Measurements from ENCODE around the gene SLC4A5. TPM values are rescaled to one million over a fixed set of nuclear protein-coding genes. Genes with fewer than 3 reads are reported as not detected.

SLC4A5 gene
- total RNA-seq, 1 donor from 2014 or later: 4.4 TPM

DNA sequence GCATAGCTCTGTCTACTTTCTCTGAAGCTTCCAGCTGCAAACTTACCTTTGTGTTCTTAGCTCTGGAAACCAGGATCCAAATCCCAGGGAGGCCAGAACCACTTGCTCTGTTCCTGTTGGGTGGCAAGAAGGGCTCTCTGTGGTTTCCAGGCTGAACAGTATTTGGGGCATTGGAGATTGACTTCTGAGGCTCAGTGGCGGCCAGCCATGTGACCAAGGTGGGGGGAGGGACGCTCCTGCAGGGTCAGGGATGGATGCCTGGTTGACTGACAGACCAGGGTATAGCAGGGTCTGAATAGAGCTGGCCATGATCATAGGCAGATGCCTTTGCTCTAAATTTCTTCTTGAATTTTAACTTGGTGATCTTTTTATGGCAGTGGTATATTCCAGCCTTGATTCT lies 15.1 kb downstream of the SLC4A5 start:
- H3K27me3 ChIP-seq: no peaks in the 10 kb centered on the region
- H3K36me3 ChIP-seq: no peaks in the 10 kb centered on the region
- H3K27ac ChIP-seq: no peak overlapping the region
- no peak overlapping the region for H3K4me3 ChIP-seq
- no peaks in the 10 kb centered on the region for H3K4me1 ChIP-seq
- TF ChIP-seq CTCF (IDR thresholded peaks at IDR 0.05): no peak
- TF ChIP-seq POLR2A (IDR thresholded peaks at IDR 0.05): no peak
- no peak for DNase-seq (ENCODE audit: extremely low spot score in 2 of 2)
- H3K9me3 ChIP-seq: no peaks in the 10 kb centered on the region
- intact Hi-C loops (cut with DNase I): no loop called here

- Histone ChIP-seq H3K4me1 (no peaks in the 10 kb centered on the region), H3K27me3 (no peaks in the 10 kb centered on the region), H3K27ac (no peak overlapping the region), H3K36me3 (no peaks in the 10 kb centered on the region), H3K4me3 (no peak overlapping the region), H3K9me3 (no peaks in the 10 kb centered on the region)
- no peak for TF ChIP-seq POLR2A (IDR thresholded peaks at IDR 0.05)
- no peak for TF ChIP-seq CTCF (IDR thresholded peaks at IDR 0.05)
- no peak for TF ChIP-seq POLR2AphosphoS5 (IDR thresholded peaks at IDR 0.05; ENCODE audit: insufficient read depth in 1 of 2, low read depth in 1 of 2)
- intact Hi-C loops (cut with DNase I): no loop called here
- DNase-seq (ENCODE audit: extremely low spot score in 2 of 2): no peak
Observed at GRCh38 chr2:74327627-74328026, 15.6 kb downstream of the SLC4A5 start.

GRCh38 chr2:74327199-74327598 lies 16.0 kb downstream of the SLC4A5 start:
- Histone ChIP-seq H3K9me3 (no peaks in the 10 kb centered on the region), H3K27me3 (no peaks in the 10 kb centered on the region), H3K4me3 (no peak overlapping the region), H3K27ac (no peak overlapping the region), H3K36me3 (no peaks in the 10 kb centered on the region), H3K4me1 (no peaks in the 10 kb centered on the region)
- intact Hi-C loops (cut with DNase I): no loop called here
- TF ChIP-seq POLR2A (IDR thresholded peaks at IDR 0.05): no peak
- no peak for TF ChIP-seq POLR2AphosphoS5 (IDR thresholded peaks at IDR 0.05; ENCODE audit: insufficient read depth in 1 of 2, low read depth in 1 of 2)
- TF ChIP-seq CTCF (IDR thresholded peaks at IDR 0.05): no peak
- DNase-seq (ENCODE audit: extremely low spot score in 2 of 2): no peak

DNA sequence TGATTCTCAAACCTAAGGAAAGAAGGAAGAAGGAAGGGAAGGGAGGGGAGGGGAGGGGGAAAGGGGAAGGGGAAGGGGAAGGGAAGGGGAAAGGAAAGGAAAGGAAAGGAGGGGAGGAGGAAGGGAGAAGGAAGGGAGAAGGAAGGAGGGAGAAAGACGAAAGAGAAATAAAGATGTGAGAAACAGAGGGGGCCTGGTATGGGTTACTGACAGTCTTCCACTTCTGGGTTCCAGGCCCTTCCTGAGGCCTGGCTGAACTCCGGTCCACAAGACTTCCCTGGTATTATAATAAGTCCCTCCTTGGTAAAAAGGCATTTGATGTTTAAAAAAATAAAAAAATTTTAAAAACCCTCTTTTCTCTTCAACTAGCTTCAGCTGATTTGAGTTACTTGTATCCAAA lies 17.4 kb downstream of the SLC4A5 start:
- no peaks in the 10 kb centered on the region for H3K4me1 ChIP-seq
- no peaks in the 10 kb centered on the region for H3K36me3 ChIP-seq
- no peaks in the 10 kb centered on the region for H3K27me3 ChIP-seq
- no peak for DNase-seq (ENCODE audit: extremely low spot score in 2 of 2)
- TF ChIP-seq POLR2AphosphoS5 (IDR thresholded peaks at IDR 0.05; ENCODE audit: insufficient read depth in 1 of 2, low read depth in 1 of 2): no peak
- H3K4me3 ChIP-seq: no peak overlapping the region
- H3K9me3 ChIP-seq: no peaks in the 10 kb centered on the region
- intact Hi-C loops (cut with DNase I): no loop called here
- no peak overlapping the region for H3K27ac ChIP-seq

DNA sequence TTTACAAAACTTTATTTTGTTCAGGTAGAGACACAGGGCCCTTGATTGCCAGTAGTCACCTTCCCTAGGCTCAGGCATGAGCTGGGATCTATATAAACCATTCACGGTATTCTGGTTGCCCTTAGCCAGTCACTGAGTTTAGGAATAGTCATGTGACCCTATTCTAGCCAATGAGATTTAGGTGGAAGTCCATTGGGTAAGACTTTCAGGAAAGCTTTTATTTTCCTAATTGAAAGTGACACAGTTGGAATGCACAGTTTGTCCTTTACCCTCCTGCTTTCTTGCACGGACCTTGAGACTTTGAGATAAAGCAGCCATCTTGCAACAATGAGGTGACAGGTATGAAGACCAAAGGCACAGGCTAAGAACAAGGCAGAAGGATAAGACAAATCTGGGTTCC lies 21.5 kb downstream of the SLC4A5 start:
- Histone ChIP-seq H3K27me3 (no peaks in the 10 kb centered on the region), H3K36me3 (no peaks in the 10 kb centered on the region), H3K4me1 (no peaks in the 10 kb centered on the region), H3K4me3 (no peak overlapping the region), H3K9me3 (no peaks in the 10 kb centered on the region), H3K27ac (no peak overlapping the region)
- intact Hi-C loops (cut with DNase I): no loop called here
- TF ChIP-seq POLR2AphosphoS5 (IDR thresholded peaks at IDR 0.05; ENCODE audit: insufficient read depth in 1 of 2, low read depth in 1 of 2): no peak
- TF ChIP-seq POLR2A (IDR thresholded peaks at IDR 0.05): no peak
- TF ChIP-seq CTCF (IDR thresholded peaks at IDR 0.05): no peak
- no peak for DNase-seq (ENCODE audit: extremely low spot score in 2 of 2)

GRCh38 chr2:74317701-74318100 lies 25.5 kb downstream of the SLC4A5 start:
- H3K36me3 ChIP-seq: no peaks in the 10 kb centered on the region
- H3K4me3 ChIP-seq: no peak overlapping the region
- H3K9me3 ChIP-seq: no peaks in the 10 kb centered on the region
- no peaks in the 10 kb centered on the region for H3K27me3 ChIP-seq
- TF ChIP-seq POLR2AphosphoS5 (IDR thresholded peaks at IDR 0.05; ENCODE audit: insufficient read depth in 1 of 2, low read depth in 1 of 2) (no peak), POLR2A (IDR thresholded peaks at IDR 0.05) (no peak), CTCF (IDR thresholded peaks at IDR 0.05) (no peak)
- no peaks in the 10 kb centered on the region for H3K4me1 ChIP-seq
- no peak for DNase-seq (ENCODE audit: extremely low spot score in 2 of 2)
- intact Hi-C loops (cut with DNase I): no loop called here
- no peak overlapping the region for H3K27ac ChIP-seq
